HT-29 (cell line): ENCODE measurements around the gene NBPF6. TPM values are rescaled to one million over a fixed set of nuclear protein-coding genes. Genes with fewer than 3 reads are reported as not detected.
A peak's percentile ranks its signal among the peaks of the same experiment; 100 is the strongest.
"Not testable (repeated sequence)": the region's sequence is repeated elsewhere in the genome, so short reads cannot be mapped to it uniquely, and the experiment has no call there.

ENCODE experiments used
- DNase-seq: peaks from one replicate; pipeline ENCODE4 v3.0.0-alpha.2; 2015; ENCODE audit warnings: low spot score
- total RNA-seq: library from RNA; depleted of rRNA; stranded (reverse); fragments of >200 nt; shearing (Covaris generic); gene quantifications from 2 replicates; pipeline ENCODE4 v1.2.3, GENCODE V29; 2014; rRNA removed

Gene NBPF6
- total RNA-seq, 1 experiment from 2014 or later: not detected

- not testable (repeated sequence) for DNase-seq
Measured at GRCh38 chr1:108496856-108497255, 46.7 kb downstream of the NBPF6 start.

- no peak for DNase-seq
Measured at GRCh38 chr1:108502138-108502537, 52.0 kb downstream of the NBPF6 start.

GRCh38 chr1:108502624-108503023, 52.5 kb downstream of the NBPF6 start:
- DNase-seq: no peak

GRCh38 chr1:108503062-108503733, 53.1 kb downstream of the NBPF6 start:
- no peak for DNase-seq

GRCh38 chr1:108504447-108504846, 54.3 kb downstream of the NBPF6 start:
- no peak for DNase-seq

- no peak for DNase-seq
Measured at GRCh38 chr1:108505763-108506070, 55.6 kb downstream of the NBPF6 start.

GRCh38 chr1:108511764-108512163, 61.6 kb downstream of the NBPF6 start:
- DNase-seq: peak; percentile 23

GRCh38 chr1:108512239-108513043, 62.3 kb downstream of the NBPF6 start:
- DNase-seq: peak; percentile 64

- no peak for DNase-seq
Measured at GRCh38 chr1:108513044-108513415, 62.9 kb downstream of the NBPF6 start.

GRCh38 chr1:108513914-108514313, 63.8 kb downstream of the NBPF6 start:
- not testable (repeated sequence) for DNase-seq

- not testable (repeated sequence) for DNase-seq
Measured at GRCh38 chr1:108517301-108517897, 67.3 kb downstream of the NBPF6 start.

Other genes with a start within 250 kb of the NBPF6 start
- 35.0 and 35.3 TPM in 2 replicates for gene SLC25A24, start 250.0 kb upstream of the NBPF6 start, total RNA-seq
- gene NBPF4, start 206.3 kb upstream of the NBPF6 start, total RNA-seq: not detected in 2 replicates
- gene EEIG2, start 109.8 kb downstream of the NBPF6 start, total RNA-seq: 2.1 and 3.1 TPM in 2 replicates
- 15.1 and 15.2 TPM in 2 replicates for gene HENMT1, start 210.8 kb downstream of the NBPF6 start, total RNA-seq
- gene PRPF38B, start 242.0 kb downstream of the NBPF6 start, total RNA-seq: 28.2 and 30.0 TPM in 2 replicates